NCI-H526 (cell line): ENCODE measurements around the gene FN3KRP.
"Not testable (repeated sequence)": the region's sequence is repeated elsewhere in the genome, so short reads cannot be mapped to it uniquely, and the experiment has no call there.

Experiments used
- DNase-seq, 2 experiments: peaks; one replicate each; lab custom pipeline; 2025; lab: John Stamatoyannopoulos, UW

Gene FN3KRP

DNA sequence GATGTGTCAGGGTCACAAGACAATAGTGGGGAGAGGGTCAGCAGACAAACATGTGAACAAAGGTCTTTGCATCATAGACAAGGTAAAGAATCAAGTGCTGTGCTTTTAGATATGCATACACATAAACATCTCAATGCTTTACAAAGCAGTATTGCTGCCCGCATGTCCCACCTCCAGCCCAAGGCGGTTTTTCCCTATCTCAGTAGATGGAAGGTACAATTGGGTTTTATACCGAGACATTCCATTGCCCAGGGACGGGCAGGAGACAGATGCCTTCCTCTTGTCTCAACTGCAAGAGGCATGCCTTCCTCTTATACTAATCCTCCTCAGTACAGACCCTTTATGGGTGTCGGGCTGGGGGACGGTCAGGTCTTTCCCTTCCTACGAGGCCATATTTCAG, 28.2 kb downstream of the FN3KRP start:
- not testable (repeated sequence) for DNase-seq

DNA sequence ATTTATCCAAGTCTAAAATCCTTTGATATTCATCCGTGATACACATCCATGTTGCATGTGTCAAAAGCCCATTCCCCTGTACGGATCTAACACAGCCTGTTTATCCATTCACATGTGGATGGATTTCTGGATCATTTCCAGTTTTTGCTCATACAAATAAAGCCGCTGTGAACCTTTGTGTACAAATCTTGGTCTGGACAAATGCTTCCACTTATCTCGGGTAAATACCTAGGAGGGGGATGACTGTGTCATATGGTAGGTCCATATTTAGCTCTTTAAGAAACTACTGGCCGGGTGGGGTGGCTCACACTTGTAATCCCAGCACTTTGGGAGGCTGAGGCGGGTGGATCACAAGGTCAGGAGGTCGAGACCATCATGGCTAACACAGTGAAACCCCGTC, 29.0 kb downstream of the FN3KRP start:
- no peak for DNase-seq

DNA sequence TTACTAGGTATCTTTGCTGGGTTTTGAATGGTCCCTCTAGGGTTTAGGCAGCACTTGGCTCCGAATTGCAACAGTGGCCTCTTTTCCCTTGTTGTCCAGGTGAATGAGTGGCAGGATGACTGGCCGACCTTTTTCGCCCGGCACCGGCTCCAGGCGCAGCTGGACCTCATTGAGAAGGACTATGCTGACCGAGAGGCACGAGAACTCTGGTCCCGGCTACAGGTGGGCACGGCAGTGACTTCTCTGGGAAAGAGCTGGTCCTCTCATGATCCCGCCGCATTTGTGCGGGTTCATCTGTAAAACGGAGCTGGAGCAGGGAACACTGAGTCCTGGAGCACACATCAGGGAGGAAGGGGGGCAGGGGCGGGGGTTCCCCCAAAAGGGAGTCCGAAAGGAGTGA, 32.2 kb downstream of the FN3KRP start:
- no peak for DNase-seq

- DNase-seq = no peak
Observed at GRCh38 chr17:82750241-82750908, 33.9 kb downstream of the FN3KRP start.

DNA sequence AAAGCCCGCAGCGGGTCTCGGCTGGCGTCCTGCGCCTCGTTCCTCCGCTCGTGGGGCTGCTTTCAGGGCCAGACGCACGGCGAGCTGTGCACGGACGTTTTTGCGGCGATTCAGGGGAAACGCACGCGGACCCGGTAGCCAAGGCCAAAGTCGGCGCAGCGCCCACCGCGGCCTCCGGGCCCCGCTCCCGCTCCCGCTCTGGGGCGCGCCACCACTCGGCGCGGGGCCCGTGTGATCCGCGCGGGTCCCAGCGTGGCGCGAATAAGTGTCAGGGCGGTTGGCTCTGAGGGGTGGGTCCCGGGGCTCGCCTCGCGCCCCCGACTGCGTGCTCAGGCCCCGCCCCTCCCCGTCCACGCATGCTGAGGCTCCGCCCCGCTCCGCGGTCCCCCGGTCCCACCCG, 34.7 kb downstream of the FN3KRP start:
- no peak for DNase-seq

- DNase-seq = peak; percentile 73 to 95
Observed at GRCh38 chr17:82751571-82752370, 35.3 kb downstream of the FN3KRP start, which contains the start of gene TBCD. TSS of gene TBCD (plus strand) at chr17:82752065. CDS start at chr17:82752194, 129 bp downstream.

- peak in 1 of 2 experiments; percentile 66 for DNase-seq
Observed at GRCh38 chr17:82752371-82753200, 36.1 kb downstream of the FN3KRP start.

DNA sequence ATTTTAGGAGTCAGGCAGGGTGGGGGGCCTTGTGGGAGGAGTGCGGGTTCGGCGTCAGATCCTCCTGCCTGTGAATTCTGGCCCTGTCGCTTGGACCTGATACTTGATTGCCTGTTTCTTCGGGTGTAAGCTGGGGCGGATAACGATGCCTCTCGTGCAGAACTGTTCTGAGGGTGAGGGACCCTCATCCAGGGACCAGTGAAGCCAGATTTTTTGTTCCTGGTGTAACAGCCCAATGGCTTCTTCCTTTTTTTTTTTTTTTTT, 36.6 kb downstream of the FN3KRP start:
- DNase-seq = no peak

GRCh38 chr17:82754297-82755208, 38.0 kb downstream of the FN3KRP start:
- peak in 1 of 2 experiments; percentile 65 for DNase-seq

GRCh38 chr17:82756166-82756565, 39.7 kb downstream of the FN3KRP start:
- no peak for DNase-seq

- DNase-seq = no peak
Observed at GRCh38 chr17:82765371-82765770, 48.9 kb downstream of the FN3KRP start.

DNA sequence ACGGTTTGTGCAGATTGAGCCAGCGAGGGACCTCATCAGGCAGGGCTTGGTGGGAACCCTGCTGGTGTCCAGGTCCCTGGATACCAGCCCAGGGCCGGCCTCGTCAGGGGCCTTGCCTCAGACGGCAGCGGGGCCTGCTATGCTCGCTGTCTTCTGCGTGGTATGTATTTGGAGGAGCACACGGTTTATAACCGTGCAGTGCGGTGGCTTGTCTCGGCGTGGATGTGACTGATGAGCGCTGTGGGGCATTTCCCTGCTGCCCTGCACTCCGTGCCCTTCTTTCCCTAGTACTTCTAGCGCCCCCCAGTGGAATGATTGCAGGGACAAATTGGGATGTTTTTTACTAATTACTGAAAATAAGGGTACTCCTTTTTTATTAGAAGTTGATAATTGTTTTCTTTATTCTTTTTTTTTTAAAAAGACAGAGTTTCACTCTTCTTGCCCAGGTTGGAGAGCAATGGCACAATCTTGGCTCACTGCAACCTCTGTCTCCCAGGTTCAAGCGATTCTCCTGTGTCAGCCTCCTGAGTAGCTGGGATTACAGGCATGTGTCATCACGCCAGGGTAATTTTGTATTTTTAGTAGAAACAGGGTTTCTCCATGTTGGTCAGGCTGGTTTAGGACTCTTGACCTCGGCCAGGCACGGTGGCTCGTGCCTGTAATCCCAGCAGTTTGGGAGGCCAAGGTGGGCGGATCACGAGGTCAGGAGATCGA, 50.7 kb downstream of the FN3KRP start:
- DNase-seq = peak; percentile 35 to 78

- no peak for DNase-seq
Observed at GRCh38 chr17:82769041-82769440, 52.5 kb downstream of the FN3KRP start.

DNA sequence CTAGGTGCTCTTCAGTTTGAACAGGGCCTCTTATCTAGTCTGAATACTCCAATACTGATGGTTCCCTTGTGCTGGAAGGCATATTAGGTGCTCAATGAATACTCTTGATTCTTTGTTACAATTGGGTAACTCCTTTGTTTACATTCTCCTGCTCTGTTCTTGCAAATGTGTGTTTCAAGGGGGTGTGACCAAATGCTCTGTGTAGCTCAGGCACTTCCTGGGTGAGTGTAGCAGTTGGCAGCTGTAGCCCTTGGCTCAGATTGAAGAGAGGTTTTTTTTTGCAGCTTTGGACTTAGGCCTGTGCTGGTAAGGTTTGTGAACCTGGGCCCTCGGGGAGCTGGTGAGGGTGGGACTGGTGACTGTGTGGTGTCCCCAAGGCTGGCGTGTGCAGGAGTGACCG, 55.5 kb downstream of the FN3KRP start:
- DNase-seq = no peak

DNA sequence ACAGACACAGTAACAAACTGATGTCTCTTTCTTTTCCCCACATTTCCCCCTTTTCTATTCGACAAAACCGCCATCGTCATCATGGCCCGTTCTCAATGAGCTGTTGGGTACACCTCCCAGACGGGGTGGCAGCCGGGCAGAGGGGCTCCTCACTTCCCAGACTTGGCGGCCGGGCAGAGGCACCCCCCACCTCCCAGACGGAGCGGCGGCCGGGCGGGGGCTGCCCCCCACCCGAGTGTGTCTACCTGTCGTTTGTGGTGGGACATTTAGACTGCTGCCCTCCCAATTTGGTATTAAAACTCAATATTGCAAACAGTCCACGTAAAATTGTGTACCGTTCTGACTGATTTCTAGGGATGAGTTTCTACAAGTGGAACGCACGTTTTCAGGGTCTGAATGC, 58.0 kb downstream of the FN3KRP start:
- not testable (repeated sequence) for DNase-seq

GRCh38 chr17:82775001-82775823, 58.7 kb downstream of the FN3KRP start:
- peak; percentile 35 to 87 for DNase-seq

- DNase-seq = no peak
Observed at GRCh38 chr17:82776454-82776853, 59.9 kb downstream of the FN3KRP start.
